Spleen (tissue), 11 donors: ENCODE data around the gene PTBP2. TPM values are rescaled to one million over a fixed set of nuclear protein-coding genes. Genes with fewer than 3 reads are reported as not detected.

Source experiments
- DNase-seq: peaks from one replicate; pipeline ENCODE4 v3.0.0-alpha.2; 2020
- H3K27ac ChIP-seq, 8 donors: fragments of 200-600 bp; sonication (generic) in 7 of 8; 1 replicate in 4 of 8; 2 replicates in 4 of 8; pipeline versions ENCODE4 v1.5.0 to v1.8.0; 2016 to 2021; ENCODE audit warnings: inconsistent platforms in 4 of 8, mild to moderate bottlenecking in 4 of 8, moderate library complexity in 1 of 8
- H3K27me3 ChIP-seq, 7 donors: fragments of 200-600 bp; sonication (generic) in 6 of 7; replicated peaks in 1 of 7; 1 replicate in 4 of 7; 2 replicates in 3 of 7; pipeline versions ENCODE4 v1.5.0 to v1.8.0; 2016 to 2021; ENCODE audit warnings: inconsistent platforms in 3 of 7, mild to moderate bottlenecking in 1 of 7
- H3K36me3 ChIP-seq, 6 donors: fragments of 200-600 bp; sonication (generic) in 5 of 6; 1 replicate in 4 of 6; 2 replicates in 2 of 6; pipeline versions ENCODE4 v1.5.0 to v1.8.0; 2016 to 2021; ENCODE audit warnings: inconsistent platforms in 2 of 6
- H3K4me1 ChIP-seq, 6 donors: fragments of 200-600 bp; sonication (generic) in 5 of 6; 1 replicate in 3 of 6; 2 replicates in 3 of 6; pipeline versions ENCODE4 v1.5.0 to v1.8.0; 2016 to 2021; ENCODE audit warnings: inconsistent platforms in 3 of 6
- H3K4me3 ChIP-seq, 8 donors: fragments of 200-600 bp; sonication (generic) in 7 of 8; 1 replicate in 4 of 8; 2 replicates in 4 of 8; pipeline versions ENCODE4 v1.5.0 to v1.8.0; 2016 to 2021; ENCODE audit warnings: inconsistent platforms in 4 of 8, mild to moderate bottlenecking in 4 of 8, moderate library complexity in 2 of 8
- H3K9me3 ChIP-seq, 8 donors: fragments of 200-600 bp; sonication (generic) in 7 of 8; 1 replicate in 4 of 8; 2 replicates in 4 of 8; pipeline versions ENCODE4 v1.5.0 to v1.8.0; 2016 to 2021; ENCODE audit warnings: inconsistent platforms in 4 of 8
- POLR2A ChIP-seq, 3 donors: fragments of 450-650 bp; IDR thresholded peaks; one replicate each; pipeline ENCODE4 v1.5.1; 2017; ENCODE audit warnings: antibody characterized with exemption in 3 of 3, mild to moderate bottlenecking in 1 of 3
- POLR2AphosphoS5 ChIP-seq, 3 donors: sonication (generic); formaldehyde crosslinking; IDR thresholded peaks; one replicate each; pipeline ENCODE4 v1.5.1; 2017; ENCODE audit warnings: antibody characterized with exemption in 3 of 3
- WGBS, 5 donors: extraction: QIAGEN DNeasy Blood & Tissue Kit in 3 of 5; methylation state at CpG; one replicate each; pipeline versions ENCODE4 v1.1.5 to v1.1.7; 2013 to 2018; 5-methylcytosine and 5-hydroxymethylcytosine counted together
- intact Hi-C: fragments of 100-400 bp; cut with DNase I; formaldehyde crosslinking; loops from one replicate; pipeline ENCODE4 v1.15.0; 2023; ENCODE audit warnings: low total_unique reads
- polyA plus RNA-seq, 3 donors: library from polyadenylated mRNA; stranded (reverse); fragments of 200-250 nt; gene quantifications; one replicate each; pipeline ENCODE4 v1.2.1, GENCODE V29; 2013
- total RNA-seq, 7 donors: library from RNA; depleted of rRNA in 3 of 7; stranded (reverse); fragments of >200 nt in 3 of 7; fragmentation: NEBNext Ultra II Directional in 4 of 7; extraction: Animal tissue kit (Norgen Biotek cat#: 25700) in 4 of 7; gene quantifications; one replicate each; pipeline versions ENCODE4 v1.1.0 to v1.2.1, GENCODE V29; 2016 to 2021
- TF ChIP-seq, protein P1 (sequence below), 11 experiments: fragments of 200-600 bp in 7 of 11; fragments of 450-650 bp in 4 of 11; sonication (generic) in 4 of 11; IDR thresholded peaks in 8 of 11; conservative IDR thresholded peaks in 3 of 11; 1 replicate in 7 of 11; 2 replicates in 4 of 11; pipeline versions ENCODE4 v1.4.0 to v1.8.0; 2016 to 2021; ENCODE audit warnings: antibody characterized with exemption in 11 of 11, inconsistent platforms in 4 of 11, mild to moderate bottlenecking in 1 of 11
- donor health status: healthy with polysubstance abuse.
- donor health status: DM: no; HTN: no; CAD: no; lungs with moderate emphysema.
- donor health status: DM: no; HTN: no; CAD: no.
- donor health status: Bipolar disorder and iron deficiency.
- donor health status: healthy.
- donor health status: DM: no; HTN: no; CAD: no.
- donor health status: DM: yes; HTN: yes; CAD: no.

The PTBP2 gene
- total and polyA plus RNA-seq, 10 donors = 15.4 to 89.9 (median 25.9) TPM

DNA sequence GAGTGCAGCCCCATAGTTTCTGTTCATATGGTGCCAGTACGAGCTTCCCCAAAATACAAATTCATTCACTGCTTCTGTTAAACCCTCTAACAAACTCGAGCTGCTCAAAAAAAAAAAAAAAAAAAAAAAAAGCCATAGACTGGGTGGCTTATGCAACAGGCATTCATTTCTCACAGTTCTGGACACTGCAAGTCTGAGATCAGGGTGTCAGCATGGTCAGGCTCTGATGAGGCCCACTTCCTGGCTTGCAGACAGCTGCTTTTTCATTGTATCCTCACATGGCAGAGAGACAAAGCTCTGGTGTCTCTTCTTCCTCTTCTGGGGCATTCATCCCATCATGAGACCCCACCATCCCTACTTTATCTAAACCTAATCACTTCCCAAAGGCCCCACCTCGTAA, 121.6 kb downstream of the PTBP2 start:
- Histone ChIP-seq H3K4me1 (no peaks in the 10 kb centered on the region), H3K27ac (no peak overlapping the region), H3K9me3 (no peaks in the 10 kb centered on the region), H3K36me3 (no peaks in the 10 kb centered on the region), H3K27me3 (no peaks in the 10 kb centered on the region), H3K4me3 (no peak overlapping the region)
- DNase-seq = no peak
- TF ChIP-seq, protein P1, sequence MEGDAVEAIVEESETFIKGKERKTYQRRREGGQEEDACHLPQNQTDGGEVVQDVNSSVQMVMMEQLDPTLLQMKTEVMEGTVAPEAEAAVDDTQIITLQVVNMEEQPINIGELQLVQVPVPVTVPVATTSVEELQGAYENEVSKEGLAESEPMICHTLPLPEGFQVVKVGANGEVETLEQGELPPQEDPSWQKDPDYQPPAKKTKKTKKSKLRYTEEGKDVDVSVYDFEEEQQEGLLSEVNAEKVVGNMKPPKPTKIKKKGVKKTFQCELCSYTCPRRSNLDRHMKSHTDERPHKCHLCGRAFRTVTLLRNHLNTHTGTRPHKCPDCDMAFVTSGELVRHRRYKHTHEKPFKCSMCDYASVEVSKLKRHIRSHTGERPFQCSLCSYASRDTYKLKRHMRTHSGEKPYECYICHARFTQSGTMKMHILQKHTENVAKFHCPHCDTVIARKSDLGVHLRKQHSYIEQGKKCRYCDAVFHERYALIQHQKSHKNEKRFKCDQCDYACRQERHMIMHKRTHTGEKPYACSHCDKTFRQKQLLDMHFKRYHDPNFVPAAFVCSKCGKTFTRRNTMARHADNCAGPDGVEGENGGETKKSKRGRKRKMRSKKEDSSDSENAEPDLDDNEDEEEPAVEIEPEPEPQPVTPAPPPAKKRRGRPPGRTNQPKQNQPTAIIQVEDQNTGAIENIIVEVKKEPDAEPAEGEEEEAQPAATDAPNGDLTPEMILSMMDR (IDR thresholded peaks at IDR 0.05 in 8 of 11, conservative IDR thresholded peaks at IDR 0.05 in 3 of 11) = no peak
- no peak for TF ChIP-seq POLR2A (IDR thresholded peaks at IDR 0.05)
- TF ChIP-seq POLR2AphosphoS5 (IDR thresholded peaks at IDR 0.05) = no peak
- 49 to 61% (median 59%) methylated on average over 3 of the region's 3 CpGs for WGBS, 5 donors
- intact Hi-C loops = no loop called here

DNA sequence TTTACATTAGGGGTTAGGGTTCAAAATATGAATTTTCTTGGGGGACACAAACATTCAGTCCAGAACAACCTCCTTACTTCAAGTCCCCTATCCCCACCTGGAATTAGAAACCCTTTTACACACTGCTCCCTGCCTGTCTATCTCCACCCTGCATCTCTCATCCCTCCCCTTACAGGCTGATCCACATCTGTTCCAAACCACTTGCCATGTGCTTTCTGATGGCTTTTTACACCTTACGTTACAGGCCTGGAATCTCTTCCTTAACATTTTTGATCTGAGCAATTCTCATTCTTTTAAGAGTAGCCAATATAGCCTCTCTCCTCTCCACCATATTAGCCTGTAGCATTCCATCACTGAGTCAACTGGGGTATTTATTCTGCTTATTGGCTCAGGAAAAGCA, 122.0 kb downstream of the PTBP2 start:
- Histone ChIP-seq H3K27me3 (no peaks in the 10 kb centered on the region), H3K4me3 (no peak overlapping the region), H3K27ac (no peak overlapping the region), H3K4me1 (no peaks in the 10 kb centered on the region), H3K9me3 (no peaks in the 10 kb centered on the region), H3K36me3 (no peaks in the 10 kb centered on the region)
- WGBS, 5 donors = 83 to 98% (median 94%) methylated on average over 1 of the region's 1 CpG
- TF ChIP-seq, protein P1 (IDR thresholded peaks at IDR 0.05 in 8 of 11, conservative IDR thresholded peaks at IDR 0.05 in 3 of 11) = no peak
- TF ChIP-seq POLR2AphosphoS5 (IDR thresholded peaks at IDR 0.05) (no peak), POLR2A (IDR thresholded peaks at IDR 0.05) (no peak)
- intact Hi-C loops = no loop called here
- no peak for DNase-seq

DNA sequence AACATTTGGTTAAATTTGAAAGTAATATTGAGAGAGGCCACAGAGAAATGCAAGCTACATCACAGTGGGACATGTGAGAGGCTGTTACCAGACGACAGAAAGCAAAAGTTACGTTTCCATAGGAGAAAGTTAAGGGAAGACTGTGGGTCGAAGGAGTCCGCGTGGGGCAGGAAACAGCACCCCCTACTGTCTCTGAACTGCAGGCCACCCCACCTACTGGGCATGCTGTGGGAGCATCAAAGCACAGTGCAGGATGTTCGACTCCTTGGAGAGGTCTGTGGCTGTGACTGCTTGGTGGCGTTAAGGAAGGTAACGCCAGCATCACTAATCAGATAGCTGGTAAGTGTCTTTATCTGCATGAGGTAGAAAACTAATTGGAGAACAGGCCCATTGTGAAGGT, 123.9 kb downstream of the PTBP2 start:
- Histone ChIP-seq H3K27me3 (no peaks in the 10 kb centered on the region), H3K36me3 (no peaks in the 10 kb centered on the region), H3K4me3 (no peak overlapping the region), H3K27ac (no peak overlapping the region), H3K4me1 (no peaks in the 10 kb centered on the region), H3K9me3 (no peaks in the 10 kb centered on the region)
- intact Hi-C loops = no loop called here
- DNase-seq = peak; percentile 78
- 38 to 59% (median 46%) methylated on average over 8 of the region's 8 CpGs for WGBS, 5 donors
- TF ChIP-seq, protein P1 (IDR thresholded peaks at IDR 0.05 in 8 of 11, conservative IDR thresholded peaks at IDR 0.05 in 3 of 11) = peak in 10 of 11 experiments; percentile 22 to 71 (median 58)
- TF ChIP-seq POLR2AphosphoS5 (IDR thresholded peaks at IDR 0.05) (no peak), POLR2A (IDR thresholded peaks at IDR 0.05) (no peak)

DNA sequence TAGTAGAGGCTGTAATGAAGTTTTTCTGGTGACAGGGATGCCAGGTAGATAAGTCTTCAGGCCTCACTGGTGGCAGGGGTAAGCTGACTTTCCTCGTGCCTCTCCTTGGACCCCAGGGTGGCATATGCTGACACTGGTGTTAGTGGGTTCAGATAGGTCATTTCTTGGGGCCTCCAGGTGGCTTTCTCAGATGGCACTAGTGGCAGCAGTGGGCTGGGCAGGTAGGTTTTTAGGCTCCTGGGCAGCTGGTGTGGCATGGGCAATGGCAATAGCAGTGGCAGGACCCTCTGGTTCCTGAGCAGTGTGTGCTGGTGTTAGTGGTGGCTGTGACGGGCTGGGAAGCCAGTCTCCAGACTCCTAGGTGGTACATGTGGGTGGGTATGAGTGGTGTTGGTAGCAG, 140.3 kb downstream of the PTBP2 start:
- H3K4me1 ChIP-seq = no peaks in the 10 kb centered on the region
- no peak overlapping the region for H3K4me3 ChIP-seq
- no peak overlapping the region for H3K27ac ChIP-seq
- H3K9me3 ChIP-seq = peaks cover 0 to 7% (median 0%) of the 10 kb centered on the region in 8 donors
- 74 to 95% (median 92%) methylated on average over 2 of the region's 2 CpGs for WGBS, 5 donors
- TF ChIP-seq, protein P1 (IDR thresholded peaks at IDR 0.05 in 8 of 11, conservative IDR thresholded peaks at IDR 0.05 in 3 of 11) = no peak
- TF ChIP-seq POLR2AphosphoS5 (IDR thresholded peaks at IDR 0.05) (no peak), POLR2A (IDR thresholded peaks at IDR 0.05) (no peak)
- H3K36me3 ChIP-seq = no peaks in the 10 kb centered on the region
- DNase-seq = no peak
- intact Hi-C loops = no loop called here
- H3K27me3 ChIP-seq = no peaks in the 10 kb centered on the region
